NCI-H2107 treated with DMSO at 0.1 percent for 48 hours (cell line): ENCODE results near the gene MAP1LC3B2.

Experiments
- DNase-seq: peaks from one replicate; lab custom pipeline; 2025; ENCODE audit not compliant: unreplicated experiment; lab: John Stamatoyannopoulos, UW

MAP1LC3B2 gene

GRCh38 chr12:116610971-116611541 is 51.9 kb downstream of the MAP1LC3B2 start:
- DNase-seq = no peak

GRCh38 chr12:116612436-116612835 is 53.3 kb downstream of the MAP1LC3B2 start:
- no peak for DNase-seq

- DNase-seq = no peak
Observed at GRCh38 chr12:116613256-116613655, 54.1 kb downstream of the MAP1LC3B2 start.

- DNase-seq = no peak
Observed at GRCh38 chr12:116614194-116614915, 55.2 kb downstream of the MAP1LC3B2 start.

GRCh38 chr12:116615141-116615861 is 56.1 kb downstream of the MAP1LC3B2 start:
- DNase-seq = no peak

- no peak for DNase-seq
Observed at GRCh38 chr12:116616536-116617248, 57.5 kb downstream of the MAP1LC3B2 start.

- DNase-seq = no peak
Observed at GRCh38 chr12:116619246-116619645, 60.1 kb downstream of the MAP1LC3B2 start.

- DNase-seq = no peak
Observed at GRCh38 chr12:116620124-116620491, 60.9 kb downstream of the MAP1LC3B2 start.

- no peak for DNase-seq
Observed at GRCh38 chr12:116620492-116621191, 61.5 kb downstream of the MAP1LC3B2 start.

- no peak for DNase-seq
Observed at GRCh38 chr12:116621194-116621593, 62.0 kb downstream of the MAP1LC3B2 start.

GRCh38 chr12:116624516-116624915 is 65.3 kb downstream of the MAP1LC3B2 start:
- no peak for DNase-seq

- no peak for DNase-seq
Observed at GRCh38 chr12:116626153-116626552, 67.0 kb downstream of the MAP1LC3B2 start.
